ENCODE results near the gene KDM2A. TPM values are rescaled to one million over a fixed set of nuclear protein-coding genes. Genes with fewer than 3 reads are reported as not detected.
A peak's percentile ranks its signal among the peaks of the same experiment; 100 is the strongest.

KDM2A gene
- total and polyA plus RNA-seq, 2 donors from 2014 or later: 16.2 to 82.6 TPM

DNA sequence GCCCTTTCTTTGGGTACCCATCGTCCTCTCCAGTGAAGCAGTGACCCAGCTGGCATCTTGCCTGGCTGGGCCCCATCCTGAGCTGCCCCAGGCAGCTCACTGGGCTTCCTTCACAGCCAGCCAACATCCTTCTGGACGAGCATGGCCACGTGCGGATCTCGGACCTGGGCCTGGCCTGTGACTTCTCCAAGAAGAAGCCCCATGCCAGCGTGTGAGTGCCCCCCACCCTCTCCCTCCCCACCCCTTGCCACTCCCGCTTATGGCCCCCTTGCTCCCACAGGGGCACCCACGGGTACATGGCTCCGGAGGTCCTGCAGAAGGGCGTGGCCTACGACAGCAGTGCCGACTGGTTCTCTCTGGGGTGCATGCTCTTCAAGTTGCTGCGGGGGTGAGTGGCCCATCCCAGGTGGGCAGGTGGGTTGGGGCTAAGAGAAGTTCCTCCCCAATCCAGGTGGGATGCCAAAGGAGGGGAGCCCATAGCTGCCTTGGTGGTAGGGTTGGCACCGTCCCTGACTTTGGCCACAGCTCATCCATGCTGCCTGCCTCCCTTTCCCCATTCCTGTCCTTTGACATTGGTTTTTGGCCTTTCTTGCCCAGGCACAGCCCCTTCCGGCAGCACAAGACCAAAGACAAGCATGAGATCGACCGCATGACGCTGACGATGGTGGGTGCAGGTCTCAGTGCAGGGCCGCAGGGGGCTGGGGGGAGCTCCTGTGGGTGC lies 163.3 kb downstream of the KDM2A start:
- H3K27me3 ChIP-seq (ENCODE audit: control insufficient read depth, insufficient read depth, low read length): no peaks in the 10 kb centered on the region
- no peak overlapping the region for H3K27ac ChIP-seq (ENCODE audit: low read depth in 2 of 2, low read length in 2 of 2)
- peaks cover 0 to 17% (median 3%) of the 10 kb centered on the region in 3 donors for H3K4me1 ChIP-seq (ENCODE audit: control insufficient read depth in 2 of 3, insufficient read depth in 2 of 3, low read depth in 1 of 3, low read length in 3 of 3)
- H3K9me3 ChIP-seq (ENCODE audit: control insufficient read depth in 2 of 3, insufficient read depth in 1 of 3, low read length in 3 of 3): no peaks in the 10 kb centered on the region
- H3K9ac ChIP-seq (ENCODE audit: low read length in 3 of 3): no peak overlapping the region
- peaks cover 0 to 48% (median 23%) of the 10 kb centered on the region in 3 donors for H3K36me3 ChIP-seq (ENCODE audit: control insufficient read depth in 2 of 3, insufficient read depth in 3 of 3, low read length in 3 of 3)
- intact Hi-C loops (cut with DNase I): no loop called here
- TF ChIP-seq, protein P1, sequence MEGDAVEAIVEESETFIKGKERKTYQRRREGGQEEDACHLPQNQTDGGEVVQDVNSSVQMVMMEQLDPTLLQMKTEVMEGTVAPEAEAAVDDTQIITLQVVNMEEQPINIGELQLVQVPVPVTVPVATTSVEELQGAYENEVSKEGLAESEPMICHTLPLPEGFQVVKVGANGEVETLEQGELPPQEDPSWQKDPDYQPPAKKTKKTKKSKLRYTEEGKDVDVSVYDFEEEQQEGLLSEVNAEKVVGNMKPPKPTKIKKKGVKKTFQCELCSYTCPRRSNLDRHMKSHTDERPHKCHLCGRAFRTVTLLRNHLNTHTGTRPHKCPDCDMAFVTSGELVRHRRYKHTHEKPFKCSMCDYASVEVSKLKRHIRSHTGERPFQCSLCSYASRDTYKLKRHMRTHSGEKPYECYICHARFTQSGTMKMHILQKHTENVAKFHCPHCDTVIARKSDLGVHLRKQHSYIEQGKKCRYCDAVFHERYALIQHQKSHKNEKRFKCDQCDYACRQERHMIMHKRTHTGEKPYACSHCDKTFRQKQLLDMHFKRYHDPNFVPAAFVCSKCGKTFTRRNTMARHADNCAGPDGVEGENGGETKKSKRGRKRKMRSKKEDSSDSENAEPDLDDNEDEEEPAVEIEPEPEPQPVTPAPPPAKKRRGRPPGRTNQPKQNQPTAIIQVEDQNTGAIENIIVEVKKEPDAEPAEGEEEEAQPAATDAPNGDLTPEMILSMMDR (IDR thresholded peaks at IDR 0.05; ENCODE audit: borderline replicate concordance, extremely low read depth, insufficient read depth): no peak
- no peak overlapping the region for H3K4me3 ChIP-seq (ENCODE audit: low read length in 3 of 3)
- DNase-seq (peak in 2 of 5 donors; percentile 28 to 77), FAIRE-seq (no peak)

DNA sequence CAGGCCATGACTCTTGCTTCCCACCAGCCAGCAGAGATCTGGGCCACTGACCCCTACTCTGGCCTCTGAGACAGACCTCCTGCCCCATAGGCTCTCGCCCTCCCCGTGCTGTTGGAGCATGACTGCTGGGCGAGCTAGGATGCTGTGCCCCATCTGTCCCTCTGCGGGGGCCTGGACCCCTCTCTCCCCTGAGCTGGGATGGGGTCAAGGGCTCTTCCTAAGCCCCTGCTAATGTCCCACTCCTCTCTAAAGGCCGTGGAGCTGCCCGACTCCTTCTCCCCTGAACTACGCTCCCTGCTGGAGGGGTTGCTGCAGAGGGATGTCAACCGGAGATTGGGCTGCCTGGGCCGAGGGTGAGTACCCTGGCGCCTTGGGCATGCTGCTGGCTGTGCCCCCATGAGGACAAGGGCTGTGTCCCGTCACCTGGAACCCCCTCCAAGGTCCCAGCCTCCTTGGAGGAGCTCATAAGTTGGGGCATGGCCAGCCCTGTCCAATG lies 163.9 kb downstream of the KDM2A start:
- peaks cover 0 to 48% (median 23%) of the 10 kb centered on the region in 3 donors for H3K36me3 ChIP-seq (ENCODE audit: control insufficient read depth in 2 of 3, insufficient read depth in 3 of 3, low read length in 3 of 3)
- no peak for FAIRE-seq

DNA sequence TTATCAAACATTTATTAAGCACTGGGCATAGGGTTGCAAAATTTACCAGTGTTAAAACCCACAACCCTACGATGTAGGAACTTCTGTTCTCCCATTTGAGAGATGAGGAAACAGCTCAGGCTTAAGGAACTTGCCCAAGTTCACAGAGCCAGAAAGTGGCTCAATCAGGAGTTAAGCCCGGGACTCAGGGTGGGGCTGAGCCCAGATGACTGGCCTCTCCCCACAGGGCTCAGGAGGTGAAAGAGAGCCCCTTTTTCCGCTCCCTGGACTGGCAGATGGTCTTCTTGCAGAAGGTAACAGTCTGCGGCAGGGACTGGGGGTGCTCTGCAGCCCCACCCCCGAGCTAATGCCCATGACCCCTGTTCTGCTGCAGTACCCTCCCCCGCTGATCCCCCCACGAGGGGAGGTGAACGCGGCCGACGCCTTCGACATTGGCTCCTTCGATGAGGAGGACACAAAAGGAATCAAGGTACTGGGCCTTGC lies 164.5 kb downstream of the KDM2A start:
- H3K27ac ChIP-seq (ENCODE audit: low read depth in 2 of 2, low read length in 2 of 2): no peak overlapping the region
- no peak overlapping the region for H3K4me3 ChIP-seq (ENCODE audit: low read length in 3 of 3)
- TF ChIP-seq, protein P1 (IDR thresholded peaks at IDR 0.05; ENCODE audit: borderline replicate concordance, extremely low read depth, insufficient read depth): no peak
- no peaks in the 10 kb centered on the region for H3K9me3 ChIP-seq (ENCODE audit: control insufficient read depth in 2 of 3, insufficient read depth in 1 of 3, low read length in 3 of 3)
- H3K36me3 ChIP-seq (ENCODE audit: control insufficient read depth in 2 of 3, insufficient read depth in 3 of 3, low read length in 3 of 3): peaks cover 0 to 48% (median 23%) of the 10 kb centered on the region in 3 donors
- H3K4me1 ChIP-seq (ENCODE audit: control insufficient read depth in 2 of 3, insufficient read depth in 2 of 3, low read depth in 1 of 3, low read length in 3 of 3): peaks cover 0 to 20% (median 12%) of the 10 kb centered on the region in 3 donors
- FAIRE-seq: no peak
- no peak for DNase-seq
- no peak overlapping the region for H3K9ac ChIP-seq (ENCODE audit: low read length in 3 of 3)
- intact Hi-C loops (cut with DNase I): no loop called here
- H3K27me3 ChIP-seq (ENCODE audit: control insufficient read depth, insufficient read depth, low read length): no peaks in the 10 kb centered on the region

More for the DNA sequence above, 163.9 kb downstream of the KDM2A start:
- no peak overlapping the region for H3K9ac ChIP-seq (ENCODE audit: low read length in 3 of 3)
- intact Hi-C loops (cut with DNase I): no loop called here
- no peaks in the 10 kb centered on the region for H3K9me3 ChIP-seq (ENCODE audit: control insufficient read depth in 2 of 3, insufficient read depth in 1 of 3, low read length in 3 of 3)
- no peak overlapping the region for H3K4me3 ChIP-seq (ENCODE audit: low read length in 3 of 3)
- TF ChIP-seq, protein P1 (IDR thresholded peaks at IDR 0.05; ENCODE audit: borderline replicate concordance, extremely low read depth, insufficient read depth): no peak
- H3K27me3 ChIP-seq (ENCODE audit: control insufficient read depth, insufficient read depth, low read length): no peaks in the 10 kb centered on the region
- H3K4me1 ChIP-seq (ENCODE audit: control insufficient read depth in 2 of 3, insufficient read depth in 2 of 3, low read depth in 1 of 3, low read length in 3 of 3): peaks cover 0 to 19% (median 9%) of the 10 kb centered on the region in 3 donors
- H3K27ac ChIP-seq (ENCODE audit: low read depth in 2 of 2, low read length in 2 of 2): no peak overlapping the region
- peak in 2 of 5 donors; percentile 24 to 68 for DNase-seq
